Spleen (tissue), 7 donors: ENCODE results near the gene CCND2.

Experiments
- CTCF ChIP-seq, 11 experiments: fragments of 200-600 bp in 7 of 11; fragments of 450-650 bp in 4 of 11; sonication (generic) in 4 of 11; IDR thresholded peaks in 8 of 11; conservative IDR thresholded peaks in 3 of 11; 1 replicate in 7 of 11; 2 replicates in 4 of 11; pipeline versions ENCODE4 v1.4.0 to v1.8.0; 2016 to 2021; ENCODE audit warnings: antibody characterized with exemption in 11 of 11, inconsistent platforms in 4 of 11, mild to moderate bottlenecking in 1 of 11
- POLR2A ChIP-seq, 3 donors: fragments of 450-650 bp; IDR thresholded peaks; one replicate each; pipeline ENCODE4 v1.5.1; 2017; ENCODE audit warnings: antibody characterized with exemption in 3 of 3, mild to moderate bottlenecking in 1 of 3
- POLR2AphosphoS5 ChIP-seq, 3 donors: sonication (generic); formaldehyde crosslinking; IDR thresholded peaks; one replicate each; pipeline ENCODE4 v1.5.1; 2017; ENCODE audit warnings: antibody characterized with exemption in 3 of 3
- donor health status: DM: no; HTN: no; CAD: no; lungs with moderate emphysema.
- donor health status: DM: no; HTN: no; CAD: no.
- donor health status: DM: no; HTN: no; CAD: no.

DNA sequence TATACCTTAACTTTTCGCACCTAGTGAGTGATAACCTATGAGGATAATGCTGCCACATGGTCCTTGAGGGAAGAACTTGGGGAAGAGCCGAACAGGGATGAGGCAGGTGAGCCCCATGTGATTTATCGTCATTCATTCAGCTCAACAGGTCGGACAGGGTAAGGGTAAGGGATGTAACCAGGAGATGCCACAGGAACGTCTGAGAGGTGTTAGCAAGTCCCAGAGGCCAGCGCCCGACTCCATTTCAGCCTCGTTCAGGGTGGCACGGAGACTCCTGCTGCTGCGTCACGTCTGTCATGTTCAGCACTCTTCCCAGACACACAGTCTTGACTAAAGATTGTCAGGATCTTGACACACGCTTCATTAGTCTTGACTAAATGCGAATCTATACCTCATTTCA is 24.1 kb downstream of the CCND2 start:
- TF ChIP-seq POLR2AphosphoS5 (IDR thresholded peaks at IDR 0.05) (no peak), POLR2A (IDR thresholded peaks at IDR 0.05) (no peak), CTCF (IDR thresholded peaks at IDR 0.05 in 8 of 11, conservative IDR thresholded peaks at IDR 0.05 in 3 of 11) (no peak)
